NCI-H1105 treated with DMSO at 0.1 percent for 48 hours (cell line): Measurements from ENCODE around the gene MALAT1.
A peak's percentile ranks its signal among the peaks of the same experiment; 100 is the strongest.
"Not testable (repeated sequence)": the region's sequence is repeated elsewhere in the genome, so short reads cannot be mapped to it uniquely, and the experiment has no call there.

Source experiments
- DNase-seq: peaks from one replicate; lab custom pipeline; 2025; lab: John Stamatoyannopoulos, UW

The MALAT1 gene

DNA sequence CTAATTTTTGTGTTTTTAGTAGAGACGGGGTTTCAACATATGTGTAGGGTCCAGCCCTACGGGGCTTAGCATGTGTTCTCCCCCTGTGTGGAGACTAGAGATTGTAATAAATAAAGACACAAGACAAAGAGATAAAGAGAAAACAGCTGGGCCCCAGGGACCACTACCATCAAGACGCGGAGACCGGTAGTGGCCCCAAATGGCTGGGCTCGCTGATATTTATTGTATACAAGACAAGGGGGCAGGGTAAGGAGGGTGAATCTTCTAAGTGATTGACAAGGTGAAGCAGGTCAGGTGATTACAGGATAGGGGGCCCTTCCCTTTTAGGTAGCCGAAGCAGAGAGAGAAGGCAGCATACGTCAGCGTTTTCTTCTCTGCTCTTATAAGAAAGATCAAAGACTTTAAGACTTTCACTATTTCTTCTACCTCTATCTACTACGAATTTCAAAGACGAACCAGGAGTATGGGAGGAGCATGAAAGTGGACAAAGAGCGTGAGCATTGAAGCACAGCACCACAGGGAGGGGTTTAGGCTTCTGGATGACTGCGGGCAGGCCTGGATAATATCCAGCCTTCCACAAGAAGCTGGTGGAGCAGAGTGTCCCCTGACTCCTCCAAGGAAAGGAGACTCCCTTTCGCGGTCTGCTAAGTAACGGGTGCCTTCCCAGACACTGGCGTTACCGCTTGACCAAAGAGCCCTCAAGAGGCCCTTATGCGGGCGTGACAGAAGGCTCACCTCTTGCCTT lies 23.1 kb downstream of the MALAT1 start:
- DNase-seq, result not testable (repeated sequence)

DNA sequence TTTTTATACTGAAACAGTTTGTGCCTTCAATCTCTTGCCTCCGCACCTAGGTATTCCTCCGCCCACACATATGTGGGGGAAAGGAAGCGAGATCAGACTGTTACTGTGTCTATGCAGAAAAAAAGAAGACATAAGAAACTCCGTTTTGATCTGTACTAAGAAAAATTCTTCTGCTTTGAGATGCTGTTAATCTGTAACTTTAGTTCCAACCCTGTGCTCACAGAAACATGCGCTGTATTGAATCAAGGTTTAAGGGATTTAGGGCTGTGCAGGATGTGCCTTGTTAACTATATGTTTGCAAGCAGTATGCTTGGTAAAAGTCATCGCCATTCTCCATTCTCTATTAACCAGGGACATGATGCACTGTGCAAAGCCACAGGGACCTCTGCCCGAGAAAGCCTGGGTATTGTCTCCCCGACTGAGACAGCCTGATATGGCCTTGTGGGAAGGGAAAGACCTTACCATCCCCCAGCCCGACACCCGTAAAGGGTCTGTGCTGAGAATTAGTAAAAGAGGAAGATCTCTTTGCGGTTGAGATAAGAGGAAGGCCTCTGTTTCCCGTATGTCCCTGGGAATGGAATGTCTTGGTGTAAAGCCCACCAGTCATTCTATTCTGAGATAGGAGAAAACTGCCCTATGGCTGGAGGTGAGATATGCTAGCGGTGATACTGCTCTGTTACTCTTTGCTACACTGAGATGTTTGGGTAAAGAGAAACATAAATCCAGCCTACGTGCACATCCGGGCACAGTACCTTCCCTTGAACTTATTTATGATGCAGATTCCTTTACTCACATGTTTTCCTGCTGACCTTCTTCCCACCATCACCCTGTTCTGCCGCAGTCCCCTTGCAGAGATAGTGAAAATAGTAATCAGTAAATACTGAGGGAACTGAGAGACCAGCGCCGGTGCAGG lies 24.1 kb downstream of the MALAT1 start:
- not testable (repeated sequence) for DNase-seq

DNA sequence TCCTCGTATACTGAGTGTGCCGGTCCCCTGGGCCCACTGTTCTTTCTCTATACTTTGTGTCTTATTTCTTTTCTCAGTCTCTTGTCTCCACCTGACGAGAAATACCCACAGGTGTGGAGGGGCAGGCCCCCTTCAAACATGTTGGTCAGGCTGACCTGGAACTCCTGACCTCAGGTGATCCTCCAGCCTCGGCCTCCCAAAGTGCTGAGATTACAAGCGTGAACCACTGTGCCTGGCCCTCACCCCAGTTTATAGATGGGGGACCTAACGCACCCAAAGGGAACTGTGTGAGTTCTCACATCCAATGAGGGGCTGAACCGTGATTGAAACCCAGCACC lies 24.8 kb downstream of the MALAT1 start:
- DNase-seq, result not testable (repeated sequence)

DNA sequence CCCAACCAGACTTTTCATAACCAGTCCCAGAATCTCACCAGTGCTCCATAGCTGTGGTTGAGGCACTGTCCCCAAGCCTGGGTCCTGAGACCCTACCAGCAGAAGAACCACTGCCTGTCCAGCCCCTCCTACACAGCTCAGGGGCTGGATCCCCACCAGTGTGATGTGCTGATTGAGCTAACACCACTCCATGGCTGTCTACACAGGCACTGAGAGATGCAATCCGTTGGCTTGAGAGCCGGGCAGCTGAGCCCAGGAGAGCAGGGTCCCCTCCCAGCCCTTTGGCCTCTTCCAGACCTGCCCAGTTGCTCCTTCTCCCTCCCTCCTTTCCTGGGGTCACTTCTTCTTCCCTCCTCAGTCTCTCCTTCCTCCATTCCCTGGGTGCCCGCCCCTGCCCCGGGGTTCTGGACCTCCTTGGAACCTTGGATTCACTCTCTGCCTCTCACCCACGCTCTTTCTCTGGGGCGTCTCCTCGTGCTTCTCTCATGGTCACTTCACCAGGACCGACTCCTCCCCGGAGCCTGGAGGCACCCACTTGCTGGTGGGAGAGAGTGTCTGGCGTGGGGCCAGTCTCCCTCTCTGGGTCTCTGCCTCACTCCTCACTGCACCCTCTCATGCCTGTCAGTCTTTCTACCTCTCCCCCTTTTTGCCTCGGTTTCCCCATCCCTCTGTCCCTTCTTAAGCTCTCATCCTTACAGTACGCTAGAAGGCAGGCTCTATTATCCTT lies 25.3 kb downstream of the MALAT1 start:
- DNase-seq, result no peak

DNA sequence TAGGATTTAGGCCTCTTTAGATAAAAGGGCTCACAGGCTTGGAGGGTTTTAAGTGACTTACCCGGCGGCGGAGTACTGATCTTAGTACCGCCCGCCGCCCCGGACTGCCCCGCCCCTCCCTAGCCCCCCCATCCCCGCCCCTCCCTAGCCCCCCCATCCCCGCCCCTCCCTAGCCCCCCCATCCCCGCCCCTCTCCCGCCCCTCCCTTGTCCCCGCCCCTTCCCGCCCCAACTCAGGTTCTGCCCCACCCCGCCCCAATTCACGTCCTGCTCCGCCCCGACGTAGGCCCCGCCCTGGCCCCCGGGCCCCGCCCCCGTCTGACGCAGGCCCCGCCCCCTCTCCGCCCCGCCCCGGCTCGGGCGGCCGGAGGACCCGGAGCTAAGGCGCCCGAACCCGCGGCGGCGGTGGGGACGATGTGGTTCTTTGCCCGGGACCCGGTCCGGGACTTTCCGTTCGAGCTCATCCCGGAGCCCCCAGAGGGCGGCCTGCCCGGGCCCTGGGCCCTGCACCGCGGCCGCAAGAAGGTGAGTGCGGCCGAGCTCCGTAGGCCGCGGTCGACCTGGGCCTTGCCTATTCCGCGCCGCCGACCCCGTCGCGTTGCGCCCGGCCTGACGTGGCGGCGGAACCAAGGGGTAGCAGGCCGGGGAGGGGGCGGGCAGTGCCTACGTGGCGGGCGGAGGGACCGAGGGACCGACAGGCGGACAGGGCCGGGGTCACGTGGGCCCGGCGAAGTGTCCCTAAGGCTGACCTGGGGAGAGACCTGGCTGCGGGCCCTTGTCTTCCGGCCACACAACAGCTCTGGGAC lies 26.1 kb downstream of the MALAT1 start, which contains the start of gene SCYL1:
SCYL1 (plus strand) TSS at position 343 of the 805 bp plus-strand sequence; CDS start at position 414, 71 bp downstream.
- peak; percentile 63 for DNase-seq

DNA sequence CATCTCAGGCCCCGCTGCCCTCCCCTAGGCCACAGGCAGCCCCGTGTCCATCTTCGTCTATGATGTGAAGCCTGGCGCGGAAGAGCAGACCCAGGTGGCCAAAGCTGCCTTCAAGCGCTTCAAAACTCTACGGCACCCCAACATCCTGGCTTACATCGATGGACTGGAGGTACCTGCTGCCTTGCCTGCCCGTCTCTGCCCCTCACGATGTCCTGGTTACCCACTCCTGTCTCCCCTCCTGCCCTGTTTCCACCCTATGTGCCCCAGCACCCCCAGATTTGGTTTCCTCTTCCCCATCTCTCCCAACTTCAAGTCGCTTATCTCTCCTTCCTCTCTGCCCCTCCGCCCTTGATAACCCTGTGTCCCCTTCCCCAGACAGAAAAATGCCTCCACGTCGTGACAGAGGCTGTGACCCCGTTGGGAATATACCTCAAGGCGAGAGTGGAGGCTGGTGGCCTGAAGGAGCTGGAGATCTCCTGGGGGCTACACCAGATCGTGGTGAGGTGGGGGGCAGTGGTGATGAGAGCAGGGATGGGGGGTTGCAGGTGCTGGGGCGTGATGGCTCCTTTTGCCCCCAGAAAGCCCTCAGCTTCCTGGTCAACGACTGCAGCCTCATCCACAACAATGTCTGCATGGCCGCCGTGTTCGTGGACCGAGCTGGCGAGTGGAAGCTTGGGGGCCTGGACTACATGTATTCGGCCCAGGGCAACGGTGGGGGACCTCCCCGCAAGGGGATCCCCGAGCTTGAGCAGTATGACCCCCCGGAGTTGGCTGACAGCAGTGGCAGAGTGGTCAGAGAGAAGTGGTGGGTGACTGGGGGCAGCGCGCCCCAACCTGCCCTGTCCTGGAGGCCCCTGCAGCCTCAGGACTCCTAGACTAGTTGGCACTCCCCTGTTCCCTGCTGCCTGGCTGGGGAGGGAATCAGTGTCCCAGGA lies 27.0 kb downstream of the MALAT1 start:
- DNase-seq, result no peak

DNA sequence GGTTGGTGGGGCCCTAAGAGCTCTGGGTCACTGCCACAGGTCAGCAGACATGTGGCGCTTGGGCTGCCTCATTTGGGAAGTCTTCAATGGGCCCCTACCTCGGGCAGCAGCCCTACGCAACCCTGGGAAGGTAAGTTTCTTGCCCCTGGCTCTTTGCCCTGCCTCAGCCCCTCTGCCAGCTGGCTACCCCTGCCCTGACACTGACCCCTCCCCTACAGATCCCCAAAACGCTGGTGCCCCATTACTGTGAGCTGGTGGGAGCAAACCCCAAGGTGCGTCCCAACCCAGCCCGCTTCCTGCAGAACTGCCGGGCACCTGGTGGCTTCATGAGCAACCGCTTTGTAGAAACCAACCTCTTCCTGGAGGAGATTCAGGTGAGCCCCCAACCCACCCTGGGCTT lies 27.9 kb downstream of the MALAT1 start:
- DNase-seq, result no peak

DNA sequence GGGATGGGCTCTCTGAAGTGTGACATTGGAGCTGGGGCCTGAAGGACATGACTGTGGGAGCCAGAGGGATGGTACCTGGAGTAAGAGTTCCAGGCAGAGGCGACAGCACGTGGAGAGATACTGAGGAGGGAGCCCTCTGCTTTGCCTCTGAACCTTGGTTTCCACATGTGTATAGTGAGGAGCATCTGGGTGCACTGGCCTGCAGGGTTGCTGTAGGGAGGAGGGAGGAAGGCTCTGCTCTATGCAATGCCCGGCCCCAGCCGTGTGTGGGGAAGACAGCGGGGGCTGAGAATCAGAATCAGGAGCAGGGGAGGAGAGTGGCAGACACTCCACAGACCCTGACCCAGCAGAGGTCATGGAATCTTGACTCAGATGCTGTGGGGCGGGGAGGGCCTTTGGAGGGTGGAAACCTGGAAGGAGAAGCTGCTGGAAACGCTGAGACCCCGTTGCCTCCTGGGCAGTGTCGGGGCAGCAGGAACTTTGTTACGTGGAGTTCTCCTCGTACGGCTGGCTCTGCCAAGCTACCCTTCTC lies 30.0 kb downstream of the MALAT1 start:
- no peak for DNase-seq

DNA sequence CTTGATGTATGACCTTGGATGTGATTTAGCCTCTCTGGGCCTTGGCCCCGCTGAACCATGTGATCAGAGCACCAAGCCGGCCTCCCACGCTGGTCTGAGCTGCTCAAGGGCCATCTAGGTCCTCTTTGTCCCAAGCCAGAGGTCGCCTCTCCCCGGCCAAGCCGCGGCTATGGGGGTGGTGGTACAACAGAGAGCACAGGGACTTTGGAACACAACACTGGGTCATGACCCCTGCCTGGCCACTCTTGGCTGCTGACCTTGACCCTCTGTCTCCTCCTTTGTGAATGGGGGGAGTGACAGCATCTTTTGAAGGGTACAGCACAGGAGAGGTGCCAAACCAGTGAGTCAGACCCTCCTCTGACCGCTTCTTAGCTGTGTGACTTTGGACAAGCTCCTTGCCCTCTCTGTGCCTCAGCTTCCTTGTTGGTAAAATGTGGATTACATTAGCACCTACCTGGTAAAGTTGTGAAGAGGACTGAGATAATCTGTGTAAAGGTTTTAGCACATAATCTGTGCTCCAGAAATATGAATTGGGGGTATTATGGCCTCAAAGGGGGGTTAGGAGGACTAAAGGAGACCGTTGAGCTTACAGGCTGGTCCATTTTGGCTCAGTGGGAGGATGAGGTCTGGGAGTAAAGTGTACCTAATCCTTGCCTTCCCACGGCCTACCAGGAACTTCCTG lies 30.8 kb downstream of the MALAT1 start:
- no peak for DNase-seq

DNA sequence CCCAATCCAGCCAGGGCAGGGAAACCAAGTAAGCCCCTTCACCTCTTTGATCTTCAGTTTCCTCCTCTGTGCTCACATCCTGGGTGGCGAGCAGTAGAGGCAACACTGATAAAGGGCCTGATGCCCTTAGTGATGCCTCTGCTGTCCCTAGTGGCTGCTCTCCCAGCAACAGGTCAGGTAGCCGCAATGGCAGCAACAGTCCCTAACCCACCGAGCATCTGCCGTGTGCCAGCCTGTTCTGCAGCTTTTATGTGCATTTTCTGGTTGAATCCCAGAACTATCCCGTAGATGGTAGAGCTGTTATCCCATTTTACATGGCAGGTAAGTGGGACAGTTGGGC lies 31.3 kb downstream of the MALAT1 start:
- no peak for DNase-seq

DNA sequence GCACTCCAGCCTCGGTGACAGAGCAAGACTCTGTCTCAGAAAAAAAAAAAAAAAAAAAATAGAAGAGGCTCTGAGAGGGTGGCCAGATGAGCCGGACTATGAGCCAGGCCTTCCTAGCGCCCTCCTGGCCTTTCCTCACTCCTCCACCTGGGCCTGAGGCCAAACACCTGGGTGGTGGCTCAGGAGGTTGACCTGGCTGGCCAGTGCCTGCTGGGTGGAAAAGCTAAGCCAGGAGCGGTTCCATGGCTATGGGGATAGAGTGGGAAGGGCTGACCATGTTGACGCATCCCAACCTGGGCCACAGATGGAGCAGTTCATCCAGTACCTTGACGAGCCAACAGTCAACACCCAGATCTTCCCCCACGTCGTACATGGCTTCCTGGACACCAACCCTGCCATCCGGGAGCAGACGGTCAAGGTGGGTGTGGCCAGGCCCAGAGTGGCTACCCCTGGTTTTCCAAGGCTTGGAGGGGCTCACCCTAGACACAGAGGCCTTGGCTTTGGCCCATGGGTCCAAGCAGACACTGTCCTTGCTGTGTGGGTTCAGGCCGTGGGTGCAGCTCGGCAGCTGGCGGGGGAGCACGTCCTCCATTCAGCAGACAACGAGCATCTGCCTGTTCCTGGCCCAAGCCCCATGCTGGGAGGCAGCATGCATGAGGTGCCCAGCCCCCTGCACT lies 33.7 kb downstream of the MALAT1 start:
- no peak for DNase-seq

DNA sequence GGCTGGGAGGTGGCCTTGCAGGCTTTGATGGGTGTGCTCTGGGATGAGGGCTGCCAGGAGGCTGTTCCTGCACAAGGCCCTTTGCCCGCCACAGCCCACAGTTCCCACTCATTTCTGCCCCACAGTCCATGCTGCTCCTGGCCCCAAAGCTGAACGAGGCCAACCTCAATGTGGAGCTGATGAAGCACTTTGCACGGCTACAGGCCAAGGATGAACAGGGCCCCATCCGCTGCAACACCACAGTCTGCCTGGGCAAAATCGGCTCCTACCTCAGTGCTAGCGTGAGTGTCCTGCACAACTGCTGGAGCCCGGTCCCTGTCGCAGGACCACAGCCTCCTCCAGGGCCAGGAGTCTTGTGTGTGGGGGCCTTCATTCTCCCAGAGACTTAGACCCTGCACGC lies 36.3 kb downstream of the MALAT1 start:
- no peak for DNase-seq

DNA sequence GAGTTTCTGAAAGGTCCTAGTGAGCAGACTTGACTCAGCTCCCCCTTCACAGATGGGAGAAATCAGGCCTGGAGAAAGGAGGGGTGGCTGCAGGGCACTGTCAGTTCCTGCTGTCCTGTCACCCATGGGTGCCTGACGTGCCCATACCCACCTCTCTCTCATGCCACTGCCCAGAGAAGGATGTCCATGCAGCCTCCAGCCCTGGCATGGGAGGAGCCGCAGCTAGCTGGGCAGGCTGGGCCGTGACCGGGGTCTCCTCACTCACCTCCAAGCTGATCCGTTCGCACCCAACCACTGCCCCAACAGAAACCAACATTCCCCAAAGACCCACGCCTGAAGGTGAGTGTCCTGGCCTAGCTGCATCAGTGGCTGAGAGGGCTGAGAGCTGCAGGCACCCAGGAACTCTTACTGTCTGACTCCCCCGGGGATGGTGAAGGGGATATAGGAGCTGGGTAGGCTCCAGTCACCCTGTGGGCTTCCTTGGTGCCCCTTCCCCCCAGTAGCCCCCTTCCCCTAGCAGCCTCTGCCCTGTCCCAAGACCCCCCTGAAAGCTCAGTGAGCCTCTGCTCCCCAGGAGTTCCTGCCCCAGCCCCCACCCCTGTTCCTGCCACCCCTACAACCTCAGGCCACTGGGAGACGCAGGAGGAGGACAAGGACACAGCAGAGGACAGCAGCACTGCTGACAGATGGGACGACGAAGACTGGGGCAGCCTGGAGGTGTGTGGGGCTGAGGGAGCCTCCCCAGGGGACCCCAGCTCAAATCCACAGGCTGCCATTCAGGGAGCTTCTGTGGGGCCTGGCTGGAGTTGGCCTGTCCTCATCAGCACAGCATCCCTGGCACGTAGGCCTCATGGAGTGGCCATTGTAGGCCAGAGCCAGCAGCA lies 37.8 kb downstream of the MALAT1 start:
- DNase-seq, result no peak

DNA sequence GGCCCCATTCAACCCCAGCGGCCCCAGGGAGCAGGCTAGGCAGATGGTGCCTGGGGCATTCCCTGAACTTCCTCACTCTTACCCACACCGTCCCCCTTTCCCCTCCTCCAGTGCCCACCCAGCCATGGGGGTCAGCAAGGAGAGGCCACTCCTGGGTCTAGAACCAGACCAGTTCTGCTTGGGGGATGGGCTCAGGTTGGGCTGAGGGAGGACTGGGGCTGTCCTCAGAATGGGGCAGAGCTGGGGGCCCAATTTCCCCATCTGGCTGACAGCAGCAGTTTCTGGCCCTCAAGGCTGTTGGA lies 38.4 kb downstream of the MALAT1 start:
- no peak for DNase-seq

DNA sequence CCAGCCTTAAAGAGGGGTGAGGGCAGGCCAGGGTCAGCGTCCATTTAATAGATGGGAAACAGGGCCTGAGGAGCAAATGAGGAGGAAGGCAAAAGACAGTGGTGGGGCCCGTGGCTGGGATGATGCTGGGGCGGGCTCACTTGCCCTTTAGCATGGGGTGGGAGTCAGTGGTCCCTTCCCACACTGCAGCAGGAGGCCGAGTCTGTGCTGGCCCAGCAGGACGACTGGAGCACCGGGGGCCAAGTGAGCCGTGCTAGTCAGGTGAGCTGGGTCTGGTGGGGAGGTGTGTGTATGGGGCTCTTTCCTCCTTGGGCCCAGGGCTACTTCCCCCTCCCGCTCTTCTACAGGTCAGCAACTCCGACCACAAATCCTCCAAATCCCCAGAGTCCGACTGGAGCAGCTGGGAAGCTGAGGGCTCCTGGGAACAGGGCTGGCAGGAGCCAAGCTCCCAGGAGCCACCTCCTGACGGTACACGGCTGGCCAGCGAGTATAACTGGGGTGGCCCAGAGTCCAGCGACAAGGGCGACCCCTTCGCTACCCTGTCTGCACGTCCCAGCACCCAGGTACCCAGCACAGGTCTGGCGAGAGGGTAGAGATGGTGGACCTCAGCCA lies 38.9 kb downstream of the MALAT1 start:
- DNase-seq, result no peak

DNA sequence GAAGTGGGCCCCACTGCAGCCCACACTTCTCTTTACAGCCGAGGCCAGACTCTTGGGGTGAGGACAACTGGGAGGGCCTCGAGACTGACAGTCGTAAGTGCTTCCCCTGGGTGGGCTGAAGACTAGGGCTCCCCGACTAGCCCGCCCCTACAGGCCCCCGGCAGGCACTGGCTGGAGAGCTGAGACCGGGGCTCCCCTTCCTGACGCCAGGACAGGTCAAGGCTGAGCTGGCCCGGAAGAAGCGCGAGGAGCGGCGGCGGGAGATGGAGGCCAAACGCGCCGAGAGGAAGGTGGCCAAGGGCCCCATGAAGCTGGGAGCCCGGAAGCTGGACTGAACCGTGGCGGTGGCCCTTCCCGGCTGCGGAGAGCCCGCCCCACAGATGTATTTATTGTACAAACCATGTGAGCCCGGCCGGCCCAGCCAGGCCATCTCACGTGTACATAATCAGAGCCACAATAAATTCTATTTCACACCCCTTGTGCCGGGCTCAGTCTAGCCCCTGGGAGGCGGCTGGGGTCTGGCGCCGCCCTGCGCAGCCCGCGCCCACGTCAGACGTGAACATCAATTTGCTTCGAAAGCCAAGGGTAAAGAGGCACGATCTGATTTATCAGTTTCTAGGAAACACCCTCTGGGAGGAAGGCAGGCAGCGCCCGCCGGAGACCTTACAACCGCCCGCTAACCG lies 39.5 kb downstream of the MALAT1 start:
- no peak for DNase-seq
